ENCODE data around the gene GATB.

Gene GATB

GRCh38 chr4:151728679-151729078 is 32.1 kb downstream of the GATB start:
- no peak for DNase-seq

DNA sequence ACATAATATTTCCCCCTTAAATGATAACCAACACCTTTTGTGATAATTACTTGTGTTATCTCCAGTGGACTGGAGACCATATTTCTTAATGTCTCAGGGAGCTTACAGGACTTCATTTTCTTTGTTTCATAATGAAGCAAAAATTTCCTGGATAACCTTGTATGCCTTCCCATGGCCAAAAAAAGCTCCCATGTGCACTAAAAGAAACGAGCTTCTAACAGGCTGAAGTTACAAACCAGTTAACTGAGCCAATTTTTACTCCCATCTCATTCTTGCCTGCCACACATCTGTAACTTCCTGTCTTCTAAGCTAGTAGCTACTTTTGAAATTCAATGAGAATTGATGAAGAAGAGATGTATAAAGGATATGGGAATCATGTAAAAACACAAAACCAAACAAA is 32.8 kb downstream of the GATB start:
- no peak for DNase-seq

GRCh38 chr4:151727365-151727764 is 33.4 kb downstream of the GATB start:
- no peak for DNase-seq

DNA sequence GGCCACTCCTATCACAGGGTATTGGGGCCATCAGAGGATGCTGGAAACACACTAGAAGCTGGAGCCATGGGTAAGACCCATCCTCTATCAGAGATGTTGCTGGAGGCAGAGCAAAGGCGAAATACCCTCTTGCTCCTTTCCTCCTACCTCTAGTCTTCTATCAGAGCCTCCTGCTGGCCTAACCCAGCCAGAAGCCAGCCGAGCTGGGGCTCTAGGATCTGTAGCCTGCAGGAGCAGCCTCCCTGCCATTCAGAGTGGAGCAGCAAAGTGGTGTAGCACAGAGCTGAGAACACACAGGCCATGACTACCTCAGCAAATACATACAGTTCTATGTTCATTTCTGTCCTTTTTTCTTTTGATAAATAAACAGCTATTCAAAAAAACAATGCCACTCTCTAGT is 35.7 kb downstream of the GATB start:
- no peak for DNase-seq

DNA sequence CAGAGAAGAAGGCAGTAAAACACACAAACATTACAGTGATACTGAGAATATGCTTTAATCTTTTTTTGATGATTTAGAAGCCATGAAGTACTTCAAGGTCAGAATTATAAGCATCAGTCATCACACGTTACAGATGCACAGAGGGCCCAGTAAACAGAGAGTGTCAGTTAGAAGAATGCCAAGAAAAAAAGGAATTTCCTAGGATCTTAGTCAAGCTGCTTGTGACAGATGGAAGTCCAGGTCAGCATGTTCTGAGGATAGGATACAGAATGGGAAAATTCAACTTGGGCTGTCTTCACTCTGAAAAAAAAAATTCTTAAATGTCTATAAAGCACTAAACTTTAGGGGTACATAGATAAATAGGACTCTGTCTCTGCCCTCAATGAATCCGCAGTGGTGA is 38.9 kb downstream of the GATB start:
- DNase-seq, result no peak

- DNase-seq, result no peak
Observed at GRCh38 chr4:151721466-151721865, 39.3 kb downstream of the GATB start.

DNA sequence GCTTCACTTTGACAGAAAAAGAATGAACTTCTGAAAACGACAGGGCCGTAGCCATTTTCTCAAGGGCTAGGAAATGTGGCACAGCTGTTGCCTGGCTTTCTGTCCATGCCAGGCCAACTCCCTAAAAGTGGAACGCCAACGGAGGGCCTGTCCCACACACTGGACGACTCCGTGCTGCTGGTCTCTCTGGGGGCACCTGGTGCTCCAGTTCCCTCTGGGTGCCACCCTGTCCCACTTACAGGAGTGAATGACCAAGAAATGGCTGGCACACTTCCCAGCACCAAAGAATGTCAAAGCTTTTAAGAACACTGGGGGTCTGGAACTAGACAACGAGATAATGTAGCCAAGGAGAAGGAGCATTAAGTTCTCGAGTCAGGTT is 40.9 kb downstream of the GATB start:
- no peak for DNase-seq

DNA sequence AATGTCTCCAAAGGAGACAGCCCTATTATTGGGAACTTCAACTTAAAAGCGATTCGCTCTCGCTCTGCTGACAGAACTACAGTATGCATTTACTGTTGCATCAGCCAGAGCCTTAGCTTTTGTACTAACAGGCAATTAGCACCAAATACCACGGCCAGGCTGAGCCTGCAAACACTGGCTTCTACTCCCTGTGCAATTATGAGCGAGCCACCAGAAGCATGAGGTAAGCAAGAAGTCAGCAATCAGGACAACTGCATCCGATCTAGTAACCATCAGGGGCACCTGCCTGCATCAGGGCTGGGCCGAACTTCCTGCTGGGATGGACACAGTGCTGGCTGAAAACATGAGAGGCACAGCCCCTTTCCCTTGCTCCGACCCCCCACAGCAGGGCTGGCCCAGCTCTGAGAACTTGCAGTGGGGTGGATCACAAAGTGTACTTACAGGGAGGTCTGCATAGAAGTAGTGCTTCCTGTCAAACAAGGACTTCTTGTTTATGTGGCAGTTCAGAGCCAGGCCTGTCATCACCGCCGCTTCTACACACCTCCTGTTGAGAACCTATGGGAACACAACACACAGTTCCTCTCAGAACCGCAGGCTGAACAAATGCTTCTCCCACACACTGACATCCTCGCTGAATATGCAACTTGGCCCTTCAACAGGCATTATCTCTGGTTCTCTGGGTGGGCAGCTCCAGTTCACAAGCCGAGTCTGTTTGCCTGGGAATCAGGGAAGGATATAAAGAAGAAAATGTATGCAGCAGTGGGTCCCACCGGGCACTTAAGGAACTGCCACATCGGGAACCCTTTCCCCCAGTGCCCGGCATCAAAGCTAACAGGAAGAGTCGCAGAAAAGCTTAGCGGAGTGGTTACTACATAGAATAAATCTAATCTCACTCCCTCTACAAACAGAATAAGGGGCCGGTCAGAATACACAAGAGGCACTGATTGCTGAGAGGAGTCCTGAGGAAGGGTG is 41.5 kb downstream of the GATB start:
- no peak for DNase-seq

- no peak for DNase-seq
Observed at GRCh38 chr4:151717909-151718628, 42.7 kb downstream of the GATB start.

DNA sequence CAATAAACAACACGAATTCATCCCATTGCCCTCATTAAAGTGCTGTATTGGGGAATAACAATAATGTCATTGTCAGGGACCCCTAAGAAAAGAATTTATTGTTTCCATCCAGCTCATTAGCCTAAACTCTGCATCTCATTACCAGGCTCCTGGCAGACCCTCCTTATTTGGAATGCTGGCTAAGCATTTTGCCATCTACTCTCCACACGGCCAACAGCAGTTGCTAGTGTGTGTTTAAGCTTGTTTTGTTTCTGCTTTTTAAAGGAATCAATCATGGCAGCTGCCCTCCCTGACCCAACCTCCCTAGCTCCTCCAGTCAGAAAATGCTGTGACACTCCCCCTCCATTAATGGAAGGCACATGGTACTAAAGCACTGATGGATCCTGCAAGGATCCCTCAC is 43.5 kb downstream of the GATB start:
- DNase-seq, result no peak

- DNase-seq, result no peak
Observed at GRCh38 chr4:151716324-151716723, 44.5 kb downstream of the GATB start.

- DNase-seq, result no peak
Observed at GRCh38 chr4:151715881-151716280, 44.9 kb downstream of the GATB start.

DNA sequence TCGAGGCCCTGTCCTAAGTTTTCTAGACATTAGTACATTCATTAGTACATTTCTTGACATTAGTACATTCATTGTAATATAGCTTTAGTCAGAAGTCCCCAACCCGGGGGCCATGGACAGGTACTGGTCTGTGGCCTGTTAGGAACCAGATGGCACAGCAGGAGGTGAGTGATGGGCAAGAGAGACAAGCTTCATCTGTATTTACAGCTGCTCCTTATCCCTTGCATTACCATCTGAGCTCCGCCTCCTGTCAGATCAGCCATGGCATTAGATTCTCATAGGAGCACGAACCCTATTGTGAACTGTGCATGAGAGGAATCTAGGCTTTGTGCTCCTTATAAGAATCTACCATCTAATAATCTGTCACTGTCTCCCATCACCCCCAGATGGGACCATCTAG is 48.0 kb downstream of the GATB start:
- DNase-seq, result no peak

GRCh38 chr4:151711646-151712045 is 49.2 kb downstream of the GATB start:
- DNase-seq, result no peak

GRCh38 chr4:151709587-151709986 is 51.2 kb downstream of the GATB start:
- no peak for DNase-seq

- no peak for DNase-seq
Observed at GRCh38 chr4:151709071-151709470, 51.7 kb downstream of the GATB start.

- no peak for DNase-seq
Observed at GRCh38 chr4:151708100-151708499, 52.7 kb downstream of the GATB start.

DNA sequence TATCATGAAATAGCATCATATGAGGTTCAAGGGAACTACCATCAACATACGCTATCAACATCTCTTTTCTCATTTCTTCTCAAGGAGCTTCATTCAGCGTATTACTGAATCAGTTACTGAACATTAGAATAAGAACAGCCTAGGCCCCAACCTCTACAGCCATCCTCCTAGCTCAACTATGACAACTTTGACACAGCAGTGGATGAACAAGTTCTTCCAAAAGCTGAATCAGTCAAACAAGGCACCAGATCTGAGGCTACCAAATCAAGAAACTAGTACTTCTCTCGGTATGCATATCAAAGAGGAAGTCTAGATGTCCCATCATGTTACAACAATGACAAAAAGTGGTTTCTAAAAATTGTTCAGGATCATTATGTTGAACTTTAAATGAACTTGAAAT is 57.4 kb downstream of the GATB start:
- no peak for DNase-seq

GRCh38 chr4:151702256-151702655 is 58.6 kb downstream of the GATB start:
- no peak for DNase-seq

GRCh38 chr4:151700566-151701316 is 60.1 kb downstream of the GATB start:
- DNase-seq, result no peak

- no peak for DNase-seq
Observed at GRCh38 chr4:151698213-151698612, 62.6 kb downstream of the GATB start.

- no peak for DNase-seq
Observed at GRCh38 chr4:151694961-151695720, 65.7 kb downstream of the GATB start.
